22Rv1 (cell line): ENCODE measurements around the gene ANKRD34B.

Source experiments
- CTCF ChIP-seq: fragments of 450-650 bp; IDR thresholded peaks from 2 replicates; pipeline ENCODE4 v1.5.1; 2017; ENCODE audit warnings: mild to moderate bottlenecking
- ZFX ChIP-seq: fragments of 450-650 bp; IDR thresholded peaks from 2 replicates; pipeline ENCODE4 v1.6.1; 2017; ENCODE audit warnings: antibody characterized with exemption, borderline replicate concordance

GRCh38 chr5:80588858-80589540, 18.9 kb upstream of the ANKRD34B start:
- TF ChIP-seq CTCF (no peak), ZFX (no peak)
